EH (cell line): ENCODE measurements around the gene LEFTY2.
"Not testable (repeated sequence)": the region's sequence is repeated elsewhere in the genome, so short reads cannot be mapped to it uniquely, and the experiment has no call there.

ENCODE experiments used
- DNase-seq: peaks from one replicate; pipeline ENCODE4 v3.0.0-alpha.2; 2015; ENCODE audit warnings: low read depth

The LEFTY2 gene

DNA sequence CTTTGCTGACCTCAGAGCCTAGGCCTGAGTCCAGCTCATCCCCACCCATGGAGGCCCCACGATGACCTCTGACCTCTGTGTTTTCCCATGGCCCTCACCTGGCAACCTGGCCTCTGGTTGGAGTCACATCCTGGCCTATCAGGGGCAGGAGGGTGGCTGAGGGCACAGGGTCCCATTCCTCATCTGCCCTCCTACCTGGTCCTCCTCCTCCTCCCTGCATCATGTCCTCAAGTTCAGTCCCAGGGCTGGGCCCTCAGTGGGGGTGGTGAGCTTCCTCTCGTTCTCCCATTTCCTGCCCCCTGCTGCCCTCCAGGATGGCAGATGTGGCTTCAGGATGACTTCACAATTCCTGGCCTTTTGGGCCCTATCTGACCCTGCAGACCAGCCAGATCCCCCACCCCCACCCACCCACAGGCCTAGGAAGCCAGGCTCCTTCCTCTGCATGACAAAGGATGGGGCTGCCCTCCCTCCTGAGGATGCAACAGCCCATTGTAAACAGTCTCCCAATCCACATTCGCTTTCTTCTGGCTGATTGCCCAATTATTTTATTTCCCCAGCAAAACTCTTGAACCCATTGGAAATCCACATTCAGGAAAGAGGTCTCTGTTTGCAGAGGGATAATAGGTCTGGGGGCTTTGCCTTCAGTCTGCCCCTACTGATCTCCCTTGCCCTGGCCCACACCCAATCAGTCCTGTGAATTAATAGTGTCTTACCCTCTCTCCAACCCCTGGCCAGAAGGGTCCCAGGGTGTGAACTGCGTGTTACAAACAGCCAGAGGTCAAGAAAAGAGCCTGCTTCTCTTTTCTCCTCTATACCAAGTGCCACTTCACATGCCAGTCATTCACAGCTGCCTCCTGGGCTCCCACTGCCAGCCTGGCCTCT, 41.7 kb downstream of the LEFTY2 start:
- no peak for DNase-seq

DNA sequence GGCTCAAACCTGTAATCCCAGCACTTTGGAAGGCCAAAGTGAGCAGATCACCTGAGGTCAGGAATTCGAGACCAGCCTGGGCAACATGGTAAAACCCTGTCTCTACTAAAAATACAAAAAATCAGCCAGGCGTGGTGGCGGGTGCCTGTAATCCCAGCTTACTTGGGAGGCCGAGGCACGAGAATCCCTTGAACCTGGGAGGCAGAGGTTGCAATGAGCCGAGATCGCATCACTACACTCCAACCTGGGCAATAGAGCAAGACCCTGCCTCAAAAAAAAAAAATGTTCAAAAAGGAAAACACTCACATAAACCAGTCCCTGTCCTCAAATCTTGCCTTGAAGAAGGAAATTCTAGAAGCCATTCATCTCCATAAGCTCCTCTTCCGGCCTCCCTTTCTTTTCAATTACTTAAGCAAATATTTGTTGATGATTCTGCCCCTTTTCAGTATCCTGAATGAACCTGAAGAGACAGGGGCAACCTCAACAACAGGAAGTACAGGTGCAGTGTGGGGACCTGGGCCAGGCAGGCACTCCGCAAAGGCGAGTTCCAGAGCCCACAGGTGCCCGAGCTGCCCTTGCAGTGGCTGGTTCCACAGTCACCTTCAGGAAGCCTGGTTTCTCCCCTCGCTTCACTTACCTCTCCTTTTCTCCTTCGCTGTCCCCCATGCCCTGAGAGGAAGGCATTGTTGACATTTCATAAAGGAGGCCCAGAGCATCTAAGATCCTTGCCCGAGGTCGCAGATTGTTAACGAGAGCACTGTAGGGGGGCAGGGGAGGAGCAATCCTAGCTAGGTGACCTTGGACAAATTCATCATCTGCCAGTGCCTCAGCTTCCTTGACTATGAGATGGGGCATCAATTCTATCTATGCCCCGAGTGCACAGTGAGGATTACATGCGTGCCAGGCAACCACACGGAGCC, 43.2 kb downstream of the LEFTY2 start:
- DNase-seq = no peak

DNA sequence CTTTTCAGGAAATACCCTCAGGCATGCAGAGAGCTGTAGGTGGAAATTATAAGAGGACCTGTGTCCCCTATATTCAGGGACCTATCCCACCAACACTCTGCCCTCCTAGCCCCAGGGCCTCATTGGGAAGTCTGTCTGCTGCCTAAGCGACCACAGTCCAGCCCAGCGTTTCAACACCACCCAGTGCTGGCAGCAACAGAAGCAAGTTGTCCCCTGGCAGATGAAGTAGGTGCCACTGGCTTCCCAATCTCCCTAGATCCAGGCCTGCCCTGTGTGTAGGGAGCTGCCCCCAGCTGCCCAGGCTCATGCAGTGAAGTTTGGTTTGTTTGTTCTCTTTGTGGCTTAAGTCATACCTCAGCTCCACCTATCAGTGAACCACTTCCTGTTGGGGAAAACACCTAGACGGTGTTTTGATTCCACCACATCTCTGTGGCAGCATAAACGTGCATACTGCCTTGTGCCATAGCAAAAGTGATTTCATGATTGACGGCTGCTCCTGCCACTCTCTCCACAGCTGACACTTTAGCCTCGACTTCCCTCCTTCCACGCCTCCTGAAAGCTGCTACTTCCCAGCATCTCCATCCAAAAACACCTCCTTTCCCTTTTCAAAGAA, 44.0 kb downstream of the LEFTY2 start:
- no peak for DNase-seq

DNA sequence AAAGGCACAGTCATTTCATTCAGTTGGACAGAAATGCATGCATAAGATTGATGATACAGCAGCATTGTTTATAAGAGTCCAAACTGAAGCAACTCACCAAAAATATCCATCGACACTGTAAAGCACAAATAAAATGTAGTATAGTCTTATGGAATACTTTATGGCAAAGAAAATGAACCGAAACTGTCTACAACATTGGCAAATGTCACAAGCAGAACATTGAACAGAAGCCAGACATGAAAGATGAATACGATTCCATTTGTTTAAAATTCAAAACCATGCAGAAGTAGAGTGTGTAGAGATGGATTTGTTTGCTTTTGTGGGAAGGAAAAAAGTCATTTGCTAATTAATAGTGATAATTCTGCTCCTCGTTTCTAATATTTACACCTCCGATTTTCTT, 44.5 kb downstream of the LEFTY2 start:
- no peak for DNase-seq

DNA sequence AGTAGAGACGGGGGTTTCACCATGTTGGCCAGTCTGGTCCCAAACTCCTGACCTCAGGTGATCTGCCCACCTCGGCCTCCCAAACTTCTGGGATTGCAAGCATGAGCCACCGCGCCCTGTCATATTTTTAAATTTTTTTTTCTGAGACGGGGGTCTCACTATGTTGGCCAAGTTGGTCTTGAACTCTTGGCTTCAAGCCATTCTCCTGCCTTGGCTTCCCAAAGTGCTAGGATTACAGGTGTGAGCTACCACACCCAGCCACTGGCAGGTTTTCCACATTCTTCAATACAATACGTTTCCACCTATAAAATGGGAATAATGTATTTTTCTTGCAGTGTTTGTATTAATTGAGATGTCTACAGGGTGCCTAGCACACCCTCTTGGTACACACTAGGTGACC, 48.7 kb downstream of the LEFTY2 start:
- DNase-seq = no peak

DNA sequence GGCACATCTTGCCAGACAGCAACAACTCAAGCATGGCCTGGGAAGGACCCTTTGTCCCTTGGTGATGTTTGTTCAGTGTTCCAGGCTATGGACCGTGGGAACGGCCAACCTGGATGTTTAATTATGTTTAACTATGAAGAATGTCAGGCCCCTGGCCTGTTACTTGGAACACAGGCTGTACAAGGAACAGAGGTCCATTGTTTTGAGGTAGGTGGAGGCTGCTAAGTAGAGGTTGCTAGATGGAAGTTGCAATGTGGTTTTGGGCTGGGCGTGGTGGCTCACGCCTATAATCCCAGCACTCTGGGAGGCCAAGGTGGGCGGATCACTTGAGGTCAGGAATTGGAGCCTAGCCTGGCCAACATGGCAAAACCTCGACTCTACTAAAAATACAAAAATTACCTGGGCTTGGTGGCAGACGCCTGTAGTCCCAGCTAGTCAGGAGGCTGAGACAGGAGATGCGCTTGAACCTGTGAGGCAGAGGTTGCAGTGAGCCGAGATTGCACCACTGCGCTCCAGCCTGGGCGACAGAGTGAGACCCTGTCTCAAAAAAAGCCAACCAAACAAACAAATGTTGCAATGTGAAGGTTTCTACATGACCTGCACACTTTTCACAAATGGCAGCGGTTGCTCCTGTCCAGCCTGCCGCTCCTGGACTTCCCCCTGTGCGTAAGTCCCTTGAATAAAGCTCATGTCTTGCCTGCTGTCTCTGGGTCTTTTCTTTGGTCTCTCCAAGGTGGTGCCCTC, 49.6 kb downstream of the LEFTY2 start:
- DNase-seq = no peak

DNA sequence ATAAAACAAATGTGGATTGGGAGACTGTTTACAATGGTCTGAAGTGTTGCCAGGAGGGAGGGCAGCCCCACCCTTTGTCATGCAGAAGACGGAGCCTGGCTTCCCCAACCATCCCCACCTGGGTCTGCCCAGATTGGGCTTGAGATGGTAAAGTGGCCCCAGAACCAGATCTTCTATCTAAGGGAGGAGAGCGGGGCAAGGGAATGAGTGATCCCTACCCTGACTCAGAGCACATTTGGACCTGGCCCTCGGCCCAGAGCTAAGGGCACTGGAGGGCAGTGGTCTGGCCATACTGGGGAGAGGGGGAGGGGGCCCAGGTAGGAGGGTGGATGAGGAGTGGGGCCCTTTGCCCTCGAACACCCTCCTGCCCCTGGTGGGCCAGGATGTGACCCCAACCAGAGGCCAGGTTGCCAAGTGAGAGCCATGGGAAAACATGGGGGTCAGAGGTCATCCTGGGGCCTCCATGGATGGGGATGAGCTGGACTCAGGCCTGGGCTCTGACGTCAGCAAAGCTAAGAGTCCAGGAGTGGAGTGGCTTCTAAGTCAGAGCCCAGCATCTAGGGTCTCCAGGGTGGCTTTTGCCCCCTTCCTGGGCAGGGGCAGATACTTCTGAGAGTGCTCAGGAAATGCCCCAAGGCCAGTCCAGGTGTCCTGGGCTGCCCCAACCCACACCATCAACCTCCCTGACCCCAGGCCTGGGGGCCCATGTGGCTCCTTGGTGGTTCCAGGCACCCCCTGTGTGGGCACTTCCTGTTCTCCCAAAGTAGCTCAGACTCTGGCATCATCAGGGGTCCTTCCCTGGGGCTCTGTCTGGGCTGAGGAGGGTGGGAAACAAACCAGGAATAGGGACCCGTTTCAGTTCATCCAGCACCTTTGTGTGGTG, 50.4 kb downstream of the LEFTY2 start:
- DNase-seq = no peak

DNA sequence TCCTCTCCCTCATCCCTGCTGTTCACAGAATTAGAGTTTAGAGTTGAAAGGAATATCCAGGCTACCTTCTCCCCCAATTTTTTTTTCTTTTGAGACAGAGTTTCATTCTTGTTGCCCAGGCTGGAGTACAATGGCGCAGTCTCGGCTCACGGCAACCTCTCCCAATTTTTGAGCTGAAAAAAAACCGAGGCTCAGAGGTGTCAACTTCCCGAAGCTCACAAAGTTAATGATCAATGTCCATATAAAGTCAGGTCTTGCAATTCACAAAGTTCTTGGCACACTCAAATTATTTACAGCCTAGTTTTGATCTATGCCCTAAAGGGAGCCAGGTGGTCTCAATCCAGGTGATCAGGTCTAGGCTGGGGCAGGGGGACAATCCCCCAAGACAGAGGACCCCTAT, 51.3 kb downstream of the LEFTY2 start:
- no peak for DNase-seq

DNA sequence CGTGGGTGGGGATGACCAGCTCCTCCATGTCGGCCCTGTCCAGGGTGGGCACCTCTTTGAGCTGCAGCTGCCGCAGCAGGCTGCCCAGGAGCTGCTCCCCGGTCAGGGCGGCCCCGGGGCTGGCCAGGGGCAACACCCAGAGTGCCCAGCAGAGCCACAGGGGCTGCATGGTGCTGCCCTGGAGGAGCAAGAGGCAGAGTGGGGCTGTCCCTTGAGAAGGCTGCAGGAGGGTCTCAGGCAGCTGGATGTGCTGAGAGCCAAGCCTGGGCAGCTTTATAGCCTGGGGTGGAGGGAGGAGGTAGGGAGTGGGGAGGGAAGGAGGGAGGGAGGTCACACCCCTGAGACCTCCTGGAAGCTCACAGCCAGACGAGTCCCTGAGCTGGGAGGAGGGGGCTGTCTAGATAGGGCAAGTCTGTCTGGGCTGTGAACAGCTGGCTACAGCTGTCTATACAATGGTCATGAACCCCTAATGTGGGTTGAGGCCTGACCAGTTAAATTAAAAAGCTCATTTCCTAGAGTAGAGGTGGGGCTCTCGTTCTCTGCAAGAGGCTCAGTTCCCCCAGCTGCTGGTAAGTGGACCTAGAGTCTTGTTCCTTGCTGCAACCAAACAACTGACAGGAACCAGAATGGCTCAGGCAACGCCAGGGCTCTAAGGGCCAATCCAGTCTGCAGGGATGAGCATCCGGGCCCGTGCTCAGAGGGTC, 52.0 kb downstream of the LEFTY2 start, which contains the start of gene LEFTY1:
TSS of gene LEFTY1 (minus strand) at position 249 of the 704 bp plus-strand sequence. CDS start at position 169, 80 bp downstream.
- DNase-seq = no peak

DNA sequence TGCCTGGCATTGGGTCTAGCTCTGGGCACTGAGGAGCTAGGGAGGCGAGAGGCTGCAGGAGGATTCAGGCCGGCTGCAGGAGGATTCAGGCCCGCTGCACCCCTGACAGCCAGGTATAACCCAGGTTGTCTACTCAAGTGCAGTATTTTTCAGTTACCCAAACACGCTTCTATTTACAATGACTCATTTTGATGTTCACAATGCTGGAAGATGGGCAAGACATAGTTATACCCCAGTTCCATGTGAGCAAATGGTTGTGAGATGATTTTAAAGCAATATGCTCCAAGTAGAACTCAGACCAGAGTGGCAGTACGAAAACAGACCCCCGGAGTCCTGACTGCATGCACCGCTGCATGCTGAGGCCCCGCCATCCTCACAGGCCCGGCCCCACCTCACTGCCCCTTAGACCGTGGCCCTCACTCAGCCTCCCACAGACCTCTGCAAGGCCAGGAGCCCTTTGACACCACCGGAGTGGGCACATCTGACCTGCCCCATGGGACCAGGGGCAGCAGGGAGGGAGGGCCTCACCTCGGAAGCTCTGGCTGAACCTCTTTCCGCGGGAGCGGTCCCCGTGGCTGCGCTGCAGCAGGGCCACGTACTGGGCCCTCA, 52.6 kb downstream of the LEFTY2 start:
- DNase-seq = no peak

DNA sequence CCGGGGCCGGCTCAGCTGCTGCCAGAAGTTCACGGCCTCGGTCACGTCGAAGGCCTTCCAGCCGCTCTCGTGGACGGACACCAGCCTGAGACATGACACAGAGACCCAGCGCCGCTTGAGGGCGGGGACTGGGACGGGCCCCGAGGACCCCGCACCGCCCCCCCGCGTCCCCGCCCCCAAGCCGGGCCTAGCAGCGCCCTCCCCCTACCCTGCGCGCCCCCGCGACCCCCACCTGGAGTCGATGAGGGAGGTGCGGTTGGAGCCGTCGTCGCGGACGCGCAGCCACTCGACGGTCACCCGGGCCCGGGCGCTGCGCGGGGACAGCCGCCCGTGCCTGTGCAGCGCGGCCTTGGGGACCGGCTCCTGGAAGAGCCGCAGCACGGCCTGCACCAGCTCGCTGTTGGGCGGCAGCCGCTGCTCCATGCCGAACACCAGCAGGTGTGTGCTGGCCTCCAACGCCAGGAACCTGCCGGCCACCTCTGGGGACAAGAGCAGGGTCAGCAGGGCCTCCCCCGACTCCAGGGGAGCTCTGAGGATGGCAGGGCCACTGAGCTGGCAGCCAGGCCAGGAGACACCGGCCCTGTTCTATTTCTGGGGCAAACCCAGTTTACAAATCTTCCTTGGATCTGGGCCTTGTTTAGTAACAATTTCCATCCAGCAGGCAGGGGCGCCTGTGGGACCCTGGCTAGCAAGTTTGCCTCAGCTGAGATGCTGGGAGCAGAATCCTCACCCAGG, 53.3 kb downstream of the LEFTY2 start:
- DNase-seq = not testable (repeated sequence)

DNA sequence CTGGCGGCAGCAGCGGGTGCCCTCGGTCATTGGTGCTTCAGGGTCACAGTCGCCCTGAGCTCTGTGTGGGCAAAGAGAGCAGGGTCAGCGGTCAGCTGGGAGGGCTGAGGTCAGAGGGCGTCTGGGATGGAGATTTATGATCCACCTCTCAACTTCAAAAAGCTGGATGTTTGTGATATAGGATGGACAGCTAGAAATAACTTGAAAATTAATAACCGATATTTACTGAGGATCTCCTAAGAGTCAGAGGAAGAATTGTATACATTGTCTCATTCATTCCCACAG, 54.0 kb downstream of the LEFTY2 start:
- DNase-seq = no peak
